ENCODE data around the gene RASA3.

RASA3 gene

DNA sequence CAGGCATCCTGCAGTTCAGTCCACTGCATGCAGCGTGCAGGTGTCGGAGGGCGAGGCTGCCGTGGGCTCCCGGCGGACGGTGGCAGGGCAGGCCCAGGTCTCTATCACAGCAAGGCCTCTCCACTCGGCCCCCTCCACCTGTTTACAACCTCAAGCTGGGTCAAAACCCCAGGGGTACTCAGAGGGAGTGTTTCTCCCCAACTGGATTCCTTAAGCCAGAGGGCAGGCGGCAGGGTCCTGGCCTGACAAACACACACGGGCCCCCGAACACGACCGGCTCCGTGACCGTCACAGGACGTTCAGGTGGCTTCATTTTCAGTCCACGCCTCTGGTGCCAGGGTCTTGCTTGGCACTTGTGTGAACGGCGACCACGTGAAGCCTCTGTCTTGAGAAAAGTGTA lies 23.5 kb downstream of the RASA3 start:
- H3K27me3 ChIP-seq (ENCODE audit: insufficient read depth, poor library complexity, severe bottlenecking) = no peaks in the 10 kb centered on the region
- no peak overlapping the region for H3K4me3 ChIP-seq (replicated peaks; ENCODE audit: insufficient read depth, low read length)
- no peak overlapping the region; the same call in 1 of the 2 replicates for H3K27ac ChIP-seq (replicated peaks)
- DNase-seq (ENCODE audit: low read depth in 1 of 2, low spot score in 1 of 2) = no peak
- TF ChIP-seq SPI1 (IDR thresholded peaks at IDR 0.05; ENCODE audit: borderline replicate concordance, low read depth) (no peak), GABPA (IDR thresholded peaks at IDR 0.05; ENCODE audit: low read depth) (no peak), CTCF (IDR thresholded peaks at IDR 0.05; ENCODE audit: insufficient read depth, low read length) (no peak), POLR2AphosphoS5 (IDR thresholded peaks at IDR 0.05; ENCODE audit: low read depth) (no peak)
- TF ChIP-seq, protein P1, sequence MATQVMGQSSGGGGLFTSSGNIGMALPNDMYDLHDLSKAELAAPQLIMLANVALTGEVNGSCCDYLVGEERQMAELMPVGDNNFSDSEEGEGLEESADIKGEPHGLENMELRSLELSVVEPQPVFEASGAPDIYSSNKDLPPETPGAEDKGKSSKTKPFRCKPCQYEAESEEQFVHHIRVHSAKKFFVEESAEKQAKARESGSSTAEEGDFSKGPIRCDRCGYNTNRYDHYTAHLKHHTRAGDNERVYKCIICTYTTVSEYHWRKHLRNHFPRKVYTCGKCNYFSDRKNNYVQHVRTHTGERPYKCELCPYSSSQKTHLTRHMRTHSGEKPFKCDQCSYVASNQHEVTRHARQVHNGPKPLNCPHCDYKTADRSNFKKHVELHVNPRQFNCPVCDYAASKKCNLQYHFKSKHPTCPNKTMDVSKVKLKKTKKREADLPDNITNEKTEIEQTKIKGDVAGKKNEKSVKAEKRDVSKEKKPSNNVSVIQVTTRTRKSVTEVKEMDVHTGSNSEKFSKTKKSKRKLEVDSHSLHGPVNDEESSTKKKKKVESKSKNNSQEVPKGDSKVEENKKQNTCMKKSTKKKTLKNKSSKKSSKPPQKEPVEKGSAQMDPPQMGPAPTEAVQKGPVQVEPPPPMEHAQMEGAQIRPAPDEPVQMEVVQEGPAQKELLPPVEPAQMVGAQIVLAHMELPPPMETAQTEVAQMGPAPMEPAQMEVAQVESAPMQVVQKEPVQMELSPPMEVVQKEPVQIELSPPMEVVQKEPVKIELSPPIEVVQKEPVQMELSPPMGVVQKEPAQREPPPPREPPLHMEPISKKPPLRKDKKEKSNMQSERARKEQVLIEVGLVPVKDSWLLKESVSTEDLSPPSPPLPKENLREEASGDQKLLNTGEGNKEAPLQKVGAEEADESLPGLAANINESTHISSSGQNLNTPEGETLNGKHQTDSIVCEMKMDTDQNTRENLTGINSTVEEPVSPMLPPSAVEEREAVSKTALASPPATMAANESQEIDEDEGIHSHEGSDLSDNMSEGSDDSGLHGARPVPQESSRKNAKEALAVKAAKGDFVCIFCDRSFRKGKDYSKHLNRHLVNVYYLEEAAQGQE (IDR thresholded peaks at IDR 0.05; ENCODE audit: insufficient replicate concordance, low read depth) = no peak

GRCh38 chr13:114108141-114108761 lies 24.2 kb downstream of the RASA3 start:
- DNase-seq (ENCODE audit: low read depth in 1 of 2, low spot score in 1 of 2) = no peak
- TF ChIP-seq, protein P1 (IDR thresholded peaks at IDR 0.05; ENCODE audit: insufficient replicate concordance, low read depth) = no peak
- TF ChIP-seq GABPA (IDR thresholded peaks at IDR 0.05; ENCODE audit: low read depth) = no peak
- TF ChIP-seq SPI1 (IDR thresholded peaks at IDR 0.05; ENCODE audit: borderline replicate concordance, low read depth) = no peak
- no peak overlapping the region for H3K27ac ChIP-seq (replicated peaks)

GRCh38 chr13:114107686-114108081 lies 24.7 kb downstream of the RASA3 start:
- H3K27me3 ChIP-seq (ENCODE audit: insufficient read depth, poor library complexity, severe bottlenecking) = no peaks in the 10 kb centered on the region
- TF ChIP-seq GABPA (IDR thresholded peaks at IDR 0.05; ENCODE audit: low read depth) = no peak
- no peak for TF ChIP-seq SPI1 (IDR thresholded peaks at IDR 0.05; ENCODE audit: borderline replicate concordance, low read depth)
- no peak for TF ChIP-seq POLR2AphosphoS5 (IDR thresholded peaks at IDR 0.05; ENCODE audit: low read depth)
- no peak for TF ChIP-seq CTCF (IDR thresholded peaks at IDR 0.05; ENCODE audit: insufficient read depth, low read length)
- TF ChIP-seq, protein P1 (IDR thresholded peaks at IDR 0.05; ENCODE audit: insufficient replicate concordance, low read depth) = no peak
- no peak for DNase-seq (ENCODE audit: low read depth in 1 of 2, low spot score in 1 of 2)
- no peak overlapping the region for H3K27ac ChIP-seq (replicated peaks)
- no peak overlapping the region for H3K4me3 ChIP-seq (replicated peaks; ENCODE audit: insufficient read depth, low read length)

More at GRCh38 chr13:114108141-114108761, 24.2 kb downstream of the RASA3 start:
- H3K27me3 ChIP-seq (ENCODE audit: insufficient read depth, poor library complexity, severe bottlenecking) = no peaks in the 10 kb centered on the region
- no peak overlapping the region for H3K4me3 ChIP-seq (replicated peaks; ENCODE audit: insufficient read depth, low read length)
